HG03097 (cell line): ENCODE results near the gene ZCCHC2.

Experiments
- ATAC-seq: cut with Tn5 transposase; IDR thresholded peaks from one replicate; pipeline ENCODE4 v1.9.1; 2021; ENCODE audit not compliant: unreplicated experiment, low FRiP score

Gene ZCCHC2

GRCh38 chr18:62537042-62537894, 14.4 kb downstream of the ZCCHC2 start:
- ATAC-seq: no peak

GRCh38 chr18:62537946-62538345, 15.1 kb downstream of the ZCCHC2 start:
- ATAC-seq: no peak

- ATAC-seq: no peak
Observed at GRCh38 chr18:62538881-62539280, 16.1 kb downstream of the ZCCHC2 start.

GRCh38 chr18:62539284-62540165, 16.7 kb downstream of the ZCCHC2 start:
- no peak for ATAC-seq

DNA sequence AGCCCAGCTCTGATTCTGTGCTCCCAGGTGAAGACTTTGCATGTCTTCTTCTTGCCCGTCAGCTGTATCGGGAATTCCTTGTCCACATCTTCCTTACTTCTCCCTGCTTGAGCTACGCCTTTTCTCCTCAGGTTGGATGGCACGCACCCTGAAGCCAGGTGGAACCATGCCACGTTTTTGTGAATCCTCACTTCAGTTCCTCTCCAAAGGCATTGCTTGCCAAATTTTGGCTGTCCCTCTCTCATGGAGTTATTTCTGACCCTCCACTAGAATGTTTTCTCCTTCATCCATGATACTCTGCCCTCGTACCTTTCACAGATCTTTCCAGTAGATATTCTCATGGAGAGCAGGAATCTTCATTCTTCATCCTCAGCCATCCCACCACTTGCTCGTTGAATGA, 20.2 kb downstream of the ZCCHC2 start:
- ATAC-seq: no peak

GRCh38 chr18:62545098-62545497, 22.3 kb downstream of the ZCCHC2 start:
- no peak for ATAC-seq

GRCh38 chr18:62549755-62550154, 26.9 kb downstream of the ZCCHC2 start:
- no peak for ATAC-seq

DNA sequence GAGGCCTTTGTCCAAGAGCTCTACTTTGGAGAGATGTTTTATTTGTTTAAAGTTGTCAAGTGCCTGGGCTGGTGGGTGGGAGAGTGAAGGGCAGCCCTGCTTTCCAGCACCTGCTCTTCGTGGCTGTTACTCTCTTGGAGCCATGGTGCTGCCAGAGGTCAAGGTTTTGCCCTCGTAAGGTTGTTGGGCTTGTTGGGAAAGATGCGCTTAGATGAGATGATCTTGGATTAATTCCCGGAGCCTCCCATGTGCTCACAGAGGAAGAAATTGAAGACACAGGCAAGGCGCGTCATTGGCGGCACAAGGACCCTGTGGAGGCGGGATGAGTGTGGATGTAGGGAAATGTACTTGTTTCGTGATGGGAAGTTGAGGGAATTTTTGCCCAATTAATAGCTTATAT, 27.9 kb downstream of the ZCCHC2 start:
- ATAC-seq: no peak

GRCh38 chr18:62551972-62552513, 29.2 kb downstream of the ZCCHC2 start:
- no peak for ATAC-seq

DNA sequence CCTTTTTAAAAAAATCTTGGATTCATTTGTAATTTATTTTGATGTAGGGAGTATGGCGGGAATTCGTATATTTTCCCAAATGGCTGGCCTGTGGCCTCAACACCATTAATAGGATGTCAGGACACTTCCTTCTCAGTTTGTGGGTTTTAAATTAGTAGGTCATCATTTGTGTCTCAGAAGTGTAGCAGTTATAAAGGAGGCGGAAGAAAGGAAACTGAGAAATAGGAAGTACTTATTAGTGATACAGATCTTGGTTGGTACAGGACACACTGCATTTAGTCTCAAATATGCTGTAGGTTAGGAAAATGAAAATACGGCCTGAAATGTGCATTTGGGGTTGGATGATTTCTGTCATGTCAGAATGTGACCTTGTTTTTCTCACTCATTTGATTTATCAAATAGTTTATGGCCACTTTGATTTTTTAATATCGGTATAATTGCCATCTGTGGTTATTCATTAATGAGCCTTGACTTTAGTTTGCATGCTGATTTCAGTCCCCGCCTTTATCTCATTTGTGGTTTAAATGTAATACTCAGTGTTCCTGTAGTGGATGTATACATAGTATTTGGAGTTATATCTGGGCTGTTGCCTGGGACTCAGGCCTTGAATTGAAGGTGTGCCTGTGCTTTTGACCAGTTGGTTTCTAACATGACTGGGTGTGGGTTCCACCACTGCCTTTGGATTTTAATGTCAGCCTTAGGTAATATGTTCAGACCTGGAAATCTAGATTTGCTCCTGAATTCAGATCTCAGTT, 31.4 kb downstream of the ZCCHC2 start:
- no peak for ATAC-seq

DNA sequence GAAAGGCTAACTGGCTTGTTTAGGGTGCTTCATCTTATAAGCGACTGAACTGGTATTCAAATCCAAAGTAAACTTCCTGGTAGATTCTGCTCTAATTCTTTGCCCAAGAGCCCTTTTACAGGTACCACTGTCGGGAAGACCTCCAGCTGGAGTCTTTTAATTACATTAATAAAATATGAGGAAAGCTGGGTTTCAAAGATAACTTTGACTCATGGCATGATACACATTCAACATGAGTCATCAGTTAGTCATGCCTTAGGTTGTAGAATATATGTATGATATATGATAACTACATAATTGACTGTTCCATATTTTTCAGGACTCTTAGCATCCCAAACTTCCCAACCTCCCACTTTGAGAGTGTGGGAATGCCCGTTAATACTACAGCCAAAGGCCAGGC, 32.3 kb downstream of the ZCCHC2 start:
- ATAC-seq: no peak

- ATAC-seq: no peak
Observed at GRCh38 chr18:62556397-62556796, 33.6 kb downstream of the ZCCHC2 start.

DNA sequence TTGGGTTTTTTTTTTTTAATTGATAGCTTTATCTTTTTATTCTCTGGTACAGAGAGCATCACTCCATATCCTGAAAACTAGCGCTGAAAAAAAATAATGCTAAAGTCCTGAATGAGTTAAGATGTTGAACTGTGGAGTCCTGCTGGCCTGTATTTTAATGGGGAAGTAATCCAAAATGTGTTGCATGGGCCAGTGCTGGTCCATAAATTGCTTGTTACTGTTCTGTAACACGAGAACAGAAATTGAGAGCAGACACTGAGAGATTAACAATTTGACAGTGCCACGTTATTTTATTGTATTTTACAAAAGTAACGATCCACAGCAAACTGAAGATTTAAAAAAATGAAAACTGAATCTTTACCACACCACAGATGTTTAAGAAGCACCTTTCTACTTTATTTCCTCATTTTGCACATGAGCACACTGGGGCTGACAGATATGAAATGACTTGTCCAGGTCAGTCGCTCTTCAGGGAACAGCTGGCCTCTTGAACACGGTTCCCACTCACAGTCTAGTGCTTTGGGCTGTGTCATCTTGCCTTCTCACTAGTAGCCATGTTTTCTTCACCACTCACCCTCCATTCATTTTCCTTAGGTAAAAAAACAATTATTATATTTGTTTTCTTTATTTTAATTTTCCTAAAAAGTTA, 35.3 kb downstream of the ZCCHC2 start:
- ATAC-seq: no peak

- ATAC-seq: no peak
Observed at GRCh38 chr18:62564044-62564443, 41.2 kb downstream of the ZCCHC2 start.

DNA sequence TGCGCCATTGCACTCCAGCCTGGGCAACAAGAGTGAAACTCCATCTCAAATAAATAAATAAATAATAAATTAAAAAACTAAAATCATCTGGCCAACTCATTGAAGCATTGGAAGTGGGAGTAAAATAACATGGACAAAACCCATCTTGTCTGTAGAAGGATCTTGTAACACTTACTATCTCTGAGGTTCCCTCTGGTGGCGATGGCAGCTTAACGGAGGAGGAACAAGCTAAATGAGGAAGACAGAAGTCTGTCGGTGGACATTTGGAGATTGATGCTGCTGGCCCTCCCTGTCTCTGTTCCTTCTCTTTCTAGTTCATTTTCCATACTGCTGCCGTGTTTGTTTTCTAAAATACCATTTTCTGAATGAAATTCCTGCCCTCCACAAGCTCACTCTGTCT, 43.4 kb downstream of the ZCCHC2 start:
- ATAC-seq: no peak

DNA sequence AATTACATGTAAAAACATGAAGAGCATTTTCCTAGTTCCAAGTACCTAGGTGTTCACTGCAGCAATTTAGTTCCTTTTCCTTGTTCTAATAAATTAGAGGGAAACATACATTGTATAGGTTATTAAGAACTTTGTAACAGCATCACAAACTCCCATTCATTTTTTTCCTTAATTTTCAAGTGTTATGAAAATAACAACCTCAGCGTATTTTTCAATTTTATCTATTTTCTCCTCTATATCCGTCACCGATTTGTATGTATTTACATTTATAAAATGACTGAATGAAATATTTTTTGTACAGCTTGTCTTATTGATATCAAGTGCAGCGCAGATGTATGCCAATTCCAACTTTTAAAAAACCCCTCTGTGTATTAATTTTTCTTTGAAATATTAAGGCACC, 44.0 kb downstream of the ZCCHC2 start:
- ATAC-seq: no peak

- no peak for ATAC-seq
Observed at GRCh38 chr18:62569081-62569655, 46.3 kb downstream of the ZCCHC2 start.

DNA sequence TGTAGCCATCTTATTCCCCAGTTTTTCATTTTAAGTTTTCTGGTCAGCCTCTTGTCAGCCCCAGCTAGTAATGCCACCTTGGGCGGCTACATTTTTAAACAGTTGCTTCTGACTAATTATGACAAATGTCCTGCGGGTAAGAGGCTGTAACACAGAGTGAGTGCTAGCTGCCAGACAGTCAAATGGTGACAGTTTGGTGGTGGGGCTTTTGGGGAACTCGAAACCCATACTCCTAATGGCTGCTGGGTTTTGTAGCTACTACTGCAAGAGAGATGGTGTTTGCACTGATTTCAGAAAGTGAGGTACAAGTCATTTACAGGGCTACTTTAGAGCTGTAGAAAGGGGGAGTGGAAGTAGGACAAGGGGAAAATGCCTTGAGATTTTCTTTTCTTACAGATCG, 48.2 kb downstream of the ZCCHC2 start:
- no peak for ATAC-seq

DNA sequence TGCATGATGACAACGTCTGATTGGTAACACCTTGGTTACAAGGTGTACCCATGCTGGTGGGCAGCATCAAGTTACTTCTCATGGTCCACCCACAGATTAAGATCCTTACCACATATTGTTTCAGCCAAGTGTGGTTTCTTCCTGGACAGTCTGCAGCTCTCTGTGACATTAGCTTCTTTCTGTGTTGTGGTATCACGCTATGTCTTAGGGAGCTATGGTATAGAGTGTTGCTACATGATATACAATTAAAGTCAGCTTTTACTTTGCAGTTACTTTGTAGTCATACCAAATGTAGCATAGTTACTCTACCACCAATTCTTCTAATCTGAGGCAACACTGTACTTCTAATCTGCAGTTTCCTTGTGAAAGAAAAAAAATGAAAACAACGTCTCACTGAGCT, 48.8 kb downstream of the ZCCHC2 start:
- ATAC-seq: no peak

DNA sequence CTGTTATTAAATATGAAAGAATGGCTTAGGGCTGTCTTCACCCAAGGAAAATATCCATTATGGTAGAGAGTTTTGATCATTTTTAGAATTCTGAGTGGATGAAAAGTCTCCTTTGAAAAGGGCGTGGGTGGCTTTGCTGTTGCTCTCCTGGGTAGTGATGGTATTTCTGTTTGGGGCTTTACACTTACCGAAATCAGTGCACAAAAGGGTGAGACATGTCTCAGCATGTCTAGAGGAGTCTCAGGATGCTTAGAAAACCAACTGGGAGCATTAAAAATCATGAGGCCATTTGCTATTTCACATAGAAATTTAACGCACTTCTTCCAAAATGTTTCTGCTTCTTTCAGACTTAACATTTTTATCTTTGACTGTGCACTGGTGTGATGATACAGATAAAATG, 49.6 kb downstream of the ZCCHC2 start:
- ATAC-seq: no peak
